T1000 (cell line): Measurements from ENCODE around the gene HHIP.

Experiments
- DNase-seq: peaks from one replicate; lab custom pipeline; 2025; ENCODE audit warnings: mixed read lengths; lab: John Stamatoyannopoulos, UW

The HHIP gene

GRCh38 chr4:144645631-144646522 is at the start of gene HHIP:
Gene HHIP (plus strand): TSS chr4:144646156. CDS start chr4:144646676, 520 bp downstream.
- peak; percentile 14 for DNase-seq

- DNase-seq = no peak
Observed at GRCh38 chr4:144597171-144597570, 48.8 kb upstream of the HHIP start.

- no peak for DNase-seq
Observed at GRCh38 chr4:144599621-144600020, 46.3 kb upstream of the HHIP start.

- no peak for DNase-seq
Observed at GRCh38 chr4:144611850-144612249, 34.1 kb upstream of the HHIP start.

- no peak for DNase-seq
Observed at GRCh38 chr4:144614850-144615585, 30.9 kb upstream of the HHIP start.

GRCh38 chr4:144621681-144622080 is 24.3 kb upstream of the HHIP start:
- no peak for DNase-seq

GRCh38 chr4:144627663-144628076 is 18.3 kb upstream of the HHIP start:
- DNase-seq = no peak

- DNase-seq = no peak
Observed at GRCh38 chr4:144633215-144633614, 12.7 kb upstream of the HHIP start.

- no peak for DNase-seq
Observed at GRCh38 chr4:144634978-144635747, 10.8 kb upstream of the HHIP start.

GRCh38 chr4:144644368-144645101 is 1.4 kb upstream of the HHIP start:
- no peak for DNase-seq

- DNase-seq = no peak
Observed at GRCh38 chr4:144645102-144645630, 790 bp upstream of the HHIP start.

GRCh38 chr4:144646523-144647094 is 653 bp downstream of the HHIP start:
- DNase-seq = no peak

GRCh38 chr4:144647095-144647561 is 1.2 kb downstream of the HHIP start:
- no peak for DNase-seq

GRCh38 chr4:144647590-144647989 is 1.6 kb downstream of the HHIP start:
- DNase-seq = no peak

- DNase-seq = no peak
Observed at GRCh38 chr4:144648042-144648441, 2.1 kb downstream of the HHIP start.

- no peak for DNase-seq
Observed at GRCh38 chr4:144649646-144650045, 3.7 kb downstream of the HHIP start.

- no peak for DNase-seq
Observed at GRCh38 chr4:144650311-144651005, 4.5 kb downstream of the HHIP start.

- no peak for DNase-seq
Observed at GRCh38 chr4:144653781-144654545, 8.0 kb downstream of the HHIP start.

- no peak for DNase-seq
Observed at GRCh38 chr4:144655491-144655890, 9.5 kb downstream of the HHIP start.
